HG03342 (cell line): ENCODE data around the gene MAP4K4.
A peak's percentile ranks its signal among the peaks of the same experiment; 100 is the strongest.

Source experiments
- ATAC-seq: cut with Tn5 transposase; IDR thresholded peaks from one replicate; pipeline ENCODE4 v1.9.1; 2021; ENCODE audit warnings: mild to moderate bottlenecking, moderate library complexity; ENCODE audit not compliant: unreplicated experiment

Gene MAP4K4

DNA sequence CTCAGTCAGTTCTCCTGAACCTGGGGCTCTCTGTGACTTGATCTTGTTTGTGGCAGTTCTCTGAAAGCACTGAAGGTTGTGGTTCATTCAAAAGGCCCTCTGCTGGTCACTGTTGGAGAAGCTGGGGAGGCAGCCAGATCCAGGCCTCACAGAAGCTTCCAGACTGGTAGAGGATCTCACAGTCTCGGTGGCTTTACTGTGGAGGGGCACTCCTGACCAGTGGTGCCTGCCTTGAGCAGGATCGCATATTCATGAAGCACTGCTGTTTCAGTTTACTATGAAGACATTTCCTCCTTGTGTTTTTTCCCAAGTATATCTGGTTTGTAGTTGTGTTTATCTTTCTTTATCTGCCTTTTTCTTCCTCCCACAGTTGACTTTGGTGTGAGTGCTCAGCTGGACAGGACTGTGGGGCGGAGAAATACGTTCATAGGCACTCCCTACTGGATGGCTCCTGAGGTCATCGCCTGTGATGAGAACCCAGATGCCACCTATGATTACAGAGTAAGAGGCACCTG lies 133.9 kb downstream of the MAP4K4 start:
- peak; percentile 48 for ATAC-seq

GRCh38 chr2:101832114-101832513 lies 134.6 kb downstream of the MAP4K4 start:
- no peak for ATAC-seq

DNA sequence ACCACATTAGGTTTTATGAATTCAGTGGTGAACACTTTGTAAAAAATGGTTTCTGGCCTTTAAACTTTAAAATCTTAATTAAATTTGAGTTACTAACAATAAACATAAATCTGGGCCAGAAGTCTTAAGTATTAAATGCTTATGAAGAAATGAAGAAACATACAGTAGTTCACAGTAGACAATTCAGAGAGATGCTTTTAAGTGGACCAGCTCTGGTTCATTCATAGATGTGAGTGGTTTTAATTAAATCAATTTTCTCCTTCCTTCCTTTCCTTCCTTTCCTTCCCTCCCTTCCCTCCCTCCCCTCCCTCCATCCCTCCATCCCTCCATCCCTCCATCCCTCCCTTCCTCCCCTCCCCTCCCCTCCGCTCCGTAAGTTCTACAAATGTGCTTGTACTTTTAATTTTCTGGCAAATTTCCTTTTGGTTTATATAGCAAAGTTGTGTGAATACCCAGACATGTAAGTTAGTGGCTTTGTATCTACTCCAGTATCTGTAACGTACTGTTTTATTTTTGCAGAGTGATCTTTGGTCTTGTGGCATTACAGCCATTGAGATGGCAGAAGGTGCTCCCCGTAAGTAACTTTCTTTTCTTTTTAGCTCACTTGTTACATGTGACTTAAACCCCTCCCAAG lies 136.5 kb downstream of the MAP4K4 start:
- ATAC-seq = no peak

GRCh38 chr2:101837354-101837753 lies 139.8 kb downstream of the MAP4K4 start:
- no peak for ATAC-seq

GRCh38 chr2:101841679-101842327 lies 144.3 kb downstream of the MAP4K4 start:
- no peak for ATAC-seq

DNA sequence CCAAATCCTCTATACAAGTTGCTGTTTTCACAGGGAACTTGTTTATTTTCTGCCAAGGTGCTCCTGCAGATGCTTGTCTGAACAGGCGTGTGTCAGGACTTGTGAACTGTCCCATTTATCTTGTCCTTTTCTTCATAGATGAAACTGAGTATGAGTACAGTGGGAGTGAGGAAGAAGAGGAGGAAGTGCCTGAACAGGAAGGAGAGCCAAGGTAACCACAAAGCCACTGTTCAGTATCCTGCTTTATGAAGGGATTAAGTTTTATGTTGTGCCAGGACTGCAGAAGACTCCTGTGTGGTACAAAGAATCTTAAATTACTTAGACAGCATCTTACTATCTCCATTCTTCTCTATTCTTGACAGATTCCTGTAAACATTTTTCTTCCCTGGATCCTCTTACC lies 145.0 kb downstream of the MAP4K4 start:
- ATAC-seq = no peak

GRCh38 chr2:101843048-101843447 lies 145.5 kb downstream of the MAP4K4 start:
- ATAC-seq = no peak

DNA sequence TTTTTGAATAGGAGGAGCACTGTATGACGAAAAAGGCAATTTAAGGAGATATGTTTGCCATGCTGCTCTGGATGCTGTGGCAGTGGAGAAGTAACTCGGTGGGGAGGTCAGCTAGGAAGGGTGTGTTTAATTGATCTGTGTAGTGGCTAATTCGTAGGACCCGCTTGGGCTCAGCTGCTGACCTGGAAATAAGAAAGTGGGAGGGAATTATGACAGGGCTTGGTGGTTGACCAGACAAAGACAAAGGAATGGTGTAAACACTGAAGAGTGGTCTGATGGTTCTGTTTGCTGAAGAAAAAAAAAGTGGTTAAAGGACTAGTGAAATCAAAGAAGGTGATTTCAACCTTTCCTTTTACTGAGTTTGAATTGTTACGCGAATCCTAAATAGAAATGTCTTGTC lies 146.0 kb downstream of the MAP4K4 start:
- ATAC-seq = no peak

- no peak for ATAC-seq
Measured at GRCh38 chr2:101844055-101844635, 146.6 kb downstream of the MAP4K4 start.

GRCh38 chr2:101846973-101847372 lies 149.5 kb downstream of the MAP4K4 start:
- ATAC-seq = no peak

GRCh38 chr2:101847661-101848339 lies 150.3 kb downstream of the MAP4K4 start:
- no peak for ATAC-seq

GRCh38 chr2:101848769-101849410 lies 151.4 kb downstream of the MAP4K4 start:
- no peak for ATAC-seq

GRCh38 chr2:101850450-101850849 lies 152.9 kb downstream of the MAP4K4 start:
- no peak for ATAC-seq

DNA sequence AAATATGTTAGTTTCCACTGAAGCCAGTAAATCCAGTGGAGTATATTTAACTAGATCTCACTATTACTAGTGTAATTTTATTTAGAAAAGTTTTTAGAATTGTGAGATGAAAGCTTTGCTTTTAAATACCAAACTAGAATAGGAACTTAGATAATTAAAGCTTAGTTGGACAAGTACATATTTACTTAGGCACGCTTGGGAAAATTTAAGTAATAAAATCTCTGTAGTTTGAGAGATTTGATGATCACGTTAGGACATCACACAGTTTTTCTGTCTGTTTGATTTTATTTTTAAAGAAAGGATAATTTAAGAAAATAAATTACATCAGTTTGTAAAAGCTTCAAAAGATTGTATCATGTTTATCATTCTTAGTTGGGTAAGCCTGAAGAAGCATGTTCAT lies 153.5 kb downstream of the MAP4K4 start:
- ATAC-seq = no peak

DNA sequence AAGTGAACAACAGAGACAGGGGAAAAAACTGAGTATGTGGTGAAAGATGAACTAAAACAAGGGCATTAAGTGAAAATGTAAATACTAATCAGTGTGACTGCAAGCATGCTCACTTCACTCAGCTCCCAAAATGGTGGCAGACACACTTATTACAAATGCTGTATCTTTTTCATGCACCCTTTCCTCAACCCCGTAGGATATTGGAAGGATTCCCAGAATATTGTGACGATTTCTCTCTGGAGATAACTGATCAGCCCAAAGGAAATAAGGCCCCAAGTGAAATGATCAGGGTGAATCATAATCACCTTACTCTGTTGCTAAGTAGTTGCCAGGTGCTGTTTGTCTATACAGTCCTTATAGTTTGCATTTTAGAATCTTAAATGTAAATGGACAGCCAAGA lies 155.3 kb downstream of the MAP4K4 start:
- ATAC-seq = no peak

DNA sequence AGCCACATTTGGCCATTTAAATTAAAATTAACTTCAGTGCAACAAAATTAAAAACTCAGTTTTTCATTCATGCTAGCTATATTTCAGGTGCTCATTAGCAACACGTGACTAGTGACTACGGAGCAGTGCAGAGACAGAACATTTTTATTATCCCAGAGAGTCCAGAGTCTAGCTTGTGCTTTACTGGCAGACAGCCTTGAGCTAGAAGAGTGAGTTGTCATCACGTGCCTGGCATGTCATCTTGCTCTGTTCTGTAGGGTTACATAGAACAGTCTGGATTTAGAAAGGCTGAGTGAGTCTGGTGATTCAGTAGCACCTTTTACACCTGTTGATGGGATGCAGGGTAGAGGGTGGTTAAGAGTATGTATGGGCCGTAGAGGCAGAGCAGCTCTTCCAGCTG lies 157.4 kb downstream of the MAP4K4 start:
- no peak for ATAC-seq

DNA sequence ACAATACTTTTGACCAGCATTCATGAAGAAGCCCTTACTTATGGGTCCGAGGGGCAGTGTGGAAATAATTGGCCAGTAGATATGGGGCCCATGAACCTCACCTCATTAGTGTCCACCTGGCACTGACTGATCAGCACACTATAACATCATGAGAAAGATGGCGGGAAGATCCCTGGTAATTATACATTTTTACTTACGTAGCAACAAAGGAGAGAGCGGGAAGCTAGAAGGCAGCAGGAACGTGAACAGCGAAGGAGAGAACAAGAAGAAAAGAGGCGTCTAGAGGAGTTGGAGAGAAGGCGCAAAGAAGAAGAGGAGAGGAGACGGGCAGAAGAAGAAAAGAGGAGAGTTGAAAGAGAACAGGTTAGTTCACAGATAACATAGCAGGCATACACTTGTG lies 158.3 kb downstream of the MAP4K4 start:
- ATAC-seq = no peak

- ATAC-seq = no peak
Measured at GRCh38 chr2:101858246-101858645, 160.7 kb downstream of the MAP4K4 start.

DNA sequence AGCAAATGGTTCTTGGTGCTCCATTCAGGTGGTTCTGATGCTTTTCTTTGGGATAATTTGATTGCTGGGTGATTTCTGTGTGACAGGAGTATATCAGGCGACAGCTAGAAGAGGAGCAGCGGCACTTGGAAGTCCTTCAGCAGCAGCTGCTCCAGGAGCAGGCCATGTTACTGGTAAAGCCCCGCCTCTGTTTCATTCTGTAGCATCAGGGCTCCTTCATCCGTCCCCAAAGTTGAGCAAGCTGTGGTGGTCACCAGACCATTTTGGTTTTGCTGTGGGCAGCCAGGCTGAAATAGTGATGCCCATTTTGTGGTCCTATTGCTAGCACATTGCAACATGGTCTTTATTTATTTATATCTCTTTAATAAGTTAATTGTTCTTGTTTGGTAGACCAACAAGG lies 161.4 kb downstream of the MAP4K4 start:
- no peak for ATAC-seq

- no peak for ATAC-seq
Measured at GRCh38 chr2:101859604-101860003, 162.1 kb downstream of the MAP4K4 start.

DNA sequence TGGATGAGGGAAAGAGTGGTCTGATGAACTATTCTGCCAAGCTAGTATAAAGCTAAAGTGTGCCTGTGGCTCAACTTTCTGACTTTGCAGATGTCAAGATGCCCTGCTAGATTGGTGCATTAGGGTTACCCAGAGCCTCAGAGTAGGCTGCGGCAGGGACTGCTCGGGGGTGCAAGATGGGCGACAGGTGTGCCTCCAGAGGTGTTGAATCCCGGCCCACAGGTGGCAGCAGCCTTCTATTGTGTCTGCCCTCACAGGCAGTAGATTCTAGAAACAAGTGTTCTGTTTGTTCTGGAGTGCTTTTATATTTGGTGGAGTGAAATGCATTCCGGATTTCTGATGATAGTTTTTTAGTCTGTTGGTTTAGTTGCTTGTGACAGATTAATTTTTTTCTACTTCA lies 162.7 kb downstream of the MAP4K4 start:
- ATAC-seq = no peak
